Measurements from ENCODE around the gene H2BW2.
"Not testable (repeated sequence)": the region's sequence is repeated elsewhere in the genome, so short reads cannot be mapped to it uniquely, and the experiment has no call there.

H2BW2 gene

GRCh38 chrX:104039689-104040505 lies at the start of gene H2BW2:
Gene H2BW2, plus strand, starts transcription at chrX:104039956. Its CDS starts 39 bp downstream, at chrX:104039995.
- FAIRE-seq = no peak

GRCh38 chrX:103999234-103999633 lies 40.5 kb upstream of the H2BW2 start:
- FAIRE-seq = no peak
- DNase-seq (ENCODE audit: insufficient read length, low spot score) = no peak

More at GRCh38 chrX:104039689-104040505, at the start of gene H2BW2:
- DNase-seq (ENCODE audit: insufficient read length, low spot score) = no peak

GRCh38 chrX:104008831-104009230 lies 30.9 kb upstream of the H2BW2 start:
- DNase-seq (ENCODE audit: insufficient read length, low spot score) (no peak), FAIRE-seq (no peak)

DNA sequence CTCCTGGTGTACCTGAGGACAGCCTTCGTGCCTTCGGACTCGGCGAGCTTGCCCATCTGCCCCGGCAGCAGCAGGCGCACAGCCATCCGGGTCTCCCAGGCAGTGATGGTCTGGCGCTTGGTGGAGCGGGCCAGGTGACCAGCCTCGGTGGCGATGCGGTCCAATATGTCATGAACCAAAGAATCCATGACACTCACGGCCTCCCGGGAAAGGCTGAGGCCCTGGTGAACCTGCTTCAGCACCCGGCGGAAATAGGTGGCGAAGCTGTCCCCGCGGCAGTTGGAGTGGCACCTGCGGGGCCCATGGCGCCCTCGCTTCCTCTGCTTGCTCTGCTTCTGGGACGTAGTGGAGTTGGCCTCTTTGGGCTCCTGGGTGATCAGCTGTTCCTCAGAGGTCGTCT lies 26.6 kb upstream of the H2BW2 start:
- DNase-seq (ENCODE audit: insufficient read length, low spot score) (no peak), FAIRE-seq (no peak)

GRCh38 chrX:104013606-104014005 lies 26.1 kb upstream of the H2BW2 start, which contains the start of gene H2BW1:
Gene H2BW1, minus strand, starts transcription at chrX:104013708. Its CDS starts 132 bp downstream, at chrX:104013576.
- FAIRE-seq (no peak), DNase-seq (ENCODE audit: insufficient read length, low spot score) (no peak)

DNA sequence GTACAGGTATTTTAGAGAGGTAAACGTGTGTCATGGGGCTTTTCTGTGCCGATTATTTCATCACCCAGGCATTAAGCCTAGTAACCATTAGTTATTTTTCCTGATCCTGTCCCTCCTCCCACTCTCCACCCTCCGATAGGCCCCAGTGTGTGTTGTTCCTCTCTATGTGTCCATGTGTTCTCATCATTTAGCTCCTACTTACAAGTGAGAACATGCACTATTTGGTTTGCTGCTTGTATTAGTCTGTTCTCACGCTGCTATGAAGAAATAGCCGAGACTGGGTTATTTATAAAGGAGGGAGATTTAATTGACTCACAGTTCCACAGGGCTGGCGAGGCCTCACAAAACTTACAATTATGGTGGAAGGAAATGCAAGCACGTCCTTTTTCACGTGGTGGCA lies 24.2 kb upstream of the H2BW2 start:
- not testable (repeated sequence) for FAIRE-seq; DNase-seq (ENCODE audit: insufficient read length, low spot score)

- DNase-seq (ENCODE audit: insufficient read length, low spot score) (no peak), FAIRE-seq (no peak)
These were observed 21.6 kb upstream of the H2BW2 start for GRCh38 chrX:104018126-104018525.

DNA sequence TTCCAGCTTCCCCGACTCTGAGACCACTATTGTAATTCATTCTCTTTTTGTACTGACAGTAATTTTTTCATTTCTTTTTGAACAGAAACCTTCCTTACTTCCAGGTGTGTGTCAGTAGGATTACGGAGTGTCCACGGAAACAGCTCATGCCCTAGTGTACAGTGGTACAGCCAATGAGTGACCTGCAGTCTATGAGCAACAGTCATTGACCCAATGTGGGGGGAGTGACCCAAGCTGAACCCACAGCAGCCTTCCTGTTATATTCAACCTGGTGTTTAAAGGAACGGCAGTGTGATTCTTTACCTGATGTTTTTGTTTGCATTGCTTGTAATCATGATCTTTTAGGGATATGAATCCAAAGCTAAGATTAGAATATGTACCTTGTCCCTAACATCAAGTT lies 1.2 kb downstream of the H2BW2 start:
- DNase-seq (ENCODE audit: insufficient read length, low spot score) = no peak
- FAIRE-seq = no peak

- no peak for DNase-seq (ENCODE audit: insufficient read length, low spot score)
- no peak for FAIRE-seq
These were observed 5.9 kb downstream of the H2BW2 start for GRCh38 chrX:104045642-104046041.

GRCh38 chrX:104047171-104047570 lies 7.4 kb downstream of the H2BW2 start:
- no peak for DNase-seq (ENCODE audit: insufficient read length, low spot score)
- no peak for FAIRE-seq

DNA sequence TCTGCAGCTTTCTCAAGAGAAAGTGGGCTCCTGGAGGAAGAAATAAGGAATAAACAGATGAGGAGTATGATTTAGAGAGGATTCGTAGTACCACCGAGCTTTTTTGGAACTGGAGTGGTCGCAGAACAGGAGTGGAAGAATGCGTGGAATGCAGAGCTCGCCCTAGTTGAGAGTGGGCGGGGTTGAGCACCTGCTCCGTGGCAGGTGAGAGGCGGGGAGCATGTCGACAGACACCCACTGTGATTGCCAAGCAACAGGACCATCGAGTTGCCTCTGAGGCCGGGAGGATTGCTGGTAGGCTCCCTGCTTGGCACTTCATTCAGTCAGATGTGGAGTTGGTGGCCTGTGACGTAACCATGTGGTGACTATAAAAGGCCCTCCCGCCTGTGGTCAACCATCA lies 15.2 kb downstream of the H2BW2 start:
- DNase-seq (ENCODE audit: insufficient read length, low spot score); FAIRE-seq: not testable (repeated sequence)

DNA sequence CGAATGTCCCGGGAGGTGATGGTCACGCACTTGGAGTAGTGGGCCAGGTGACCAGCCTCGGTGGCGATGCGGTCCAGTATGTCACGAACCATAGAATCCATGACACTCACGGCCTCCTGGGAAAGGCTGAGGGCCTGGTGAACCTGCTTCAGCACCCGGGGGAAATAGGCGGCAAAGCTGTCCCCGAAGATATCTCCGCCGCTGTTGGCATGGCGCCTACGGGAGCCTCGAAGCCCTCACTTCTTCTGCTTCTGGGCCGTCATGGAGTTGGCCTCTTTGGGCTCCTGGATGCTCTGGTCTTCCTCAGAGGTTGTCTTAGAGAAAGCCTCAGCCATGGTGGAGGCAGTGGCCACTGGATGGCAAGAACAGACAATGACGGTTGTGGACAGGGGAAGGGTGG lies 22.9 kb downstream of the H2BW2 start:
- DNase-seq (ENCODE audit: insufficient read length, low spot score); FAIRE-seq: not testable (repeated sequence)

GRCh38 chrX:104075778-104076445 lies 36.2 kb downstream of the H2BW2 start, which contains the start of gene TMSB15C:
Gene TMSB15C, minus strand, starts transcription at chrX:104076236.
- DNase-seq (ENCODE audit: insufficient read length, low spot score); FAIRE-seq: not testable (repeated sequence)

DNA sequence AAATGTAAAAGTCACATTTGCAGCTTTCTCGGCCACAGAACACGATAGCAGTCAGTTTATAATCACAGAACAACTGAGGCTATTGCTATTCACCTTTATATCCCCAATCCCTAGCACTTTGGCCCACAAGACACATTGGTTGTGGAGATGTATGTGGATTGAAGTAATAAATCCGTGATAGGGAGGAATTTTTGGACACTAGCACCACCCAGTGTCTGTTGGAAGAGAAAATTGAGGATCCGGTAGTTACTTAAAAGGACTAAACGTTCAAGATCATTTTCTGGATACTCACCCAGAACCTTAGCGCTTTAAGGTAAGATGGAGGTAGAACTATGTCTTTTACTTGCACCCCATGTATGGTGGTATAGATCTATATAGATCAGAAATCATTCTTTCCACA lies 38.1 kb downstream of the H2BW2 start:
- not testable (repeated sequence) for DNase-seq (ENCODE audit: insufficient read length, low spot score); FAIRE-seq

- DNase-seq (ENCODE audit: insufficient read length, low spot score) (no peak), FAIRE-seq (no peak)
These were observed 44.3 kb downstream of the H2BW2 start for GRCh38 chrX:104084063-104084462.

DNA sequence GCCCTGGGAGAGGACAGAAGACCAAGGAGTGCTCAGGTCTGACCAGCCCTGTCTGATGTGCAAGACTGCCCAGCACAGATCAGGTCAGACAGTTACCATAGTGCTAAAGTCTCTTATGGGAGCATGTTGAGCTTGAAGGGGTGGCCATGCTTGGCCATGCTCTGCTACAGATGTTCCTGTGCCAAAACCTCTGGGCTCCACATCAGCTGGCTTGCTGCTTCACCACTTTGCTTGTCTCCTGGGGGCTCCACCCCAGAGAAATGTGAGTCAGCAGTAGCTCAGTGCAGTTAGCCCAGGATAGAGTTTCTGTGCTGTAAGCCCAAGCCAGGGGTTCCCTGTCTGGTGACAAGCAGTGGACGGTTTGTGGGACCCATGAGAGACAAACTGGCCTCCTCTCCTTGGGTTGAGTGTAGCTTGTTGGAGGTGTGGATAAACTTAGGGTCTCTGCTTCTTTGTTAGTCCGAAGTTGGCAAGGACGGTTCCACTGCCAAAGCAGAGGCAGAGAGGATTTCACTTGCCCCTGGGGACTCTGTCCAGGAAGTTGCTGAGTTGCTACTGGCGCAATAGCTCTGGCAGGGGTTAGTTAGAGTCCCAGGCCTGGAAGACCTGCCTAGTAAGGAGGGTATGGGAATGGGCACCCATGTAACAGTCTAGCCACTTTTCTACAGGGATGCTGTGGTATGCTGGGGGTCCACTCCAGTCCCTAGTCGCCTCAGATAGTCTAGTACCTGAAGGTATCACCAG lies 45.0 kb downstream of the H2BW2 start:
- FAIRE-seq = no peak
- no peak for DNase-seq (ENCODE audit: insufficient read length, low spot score)

GRCh38 chrX:104085477-104085876 lies 45.7 kb downstream of the H2BW2 start:
- FAIRE-seq (no peak), DNase-seq (ENCODE audit: insufficient read length, low spot score) (no peak)

DNA sequence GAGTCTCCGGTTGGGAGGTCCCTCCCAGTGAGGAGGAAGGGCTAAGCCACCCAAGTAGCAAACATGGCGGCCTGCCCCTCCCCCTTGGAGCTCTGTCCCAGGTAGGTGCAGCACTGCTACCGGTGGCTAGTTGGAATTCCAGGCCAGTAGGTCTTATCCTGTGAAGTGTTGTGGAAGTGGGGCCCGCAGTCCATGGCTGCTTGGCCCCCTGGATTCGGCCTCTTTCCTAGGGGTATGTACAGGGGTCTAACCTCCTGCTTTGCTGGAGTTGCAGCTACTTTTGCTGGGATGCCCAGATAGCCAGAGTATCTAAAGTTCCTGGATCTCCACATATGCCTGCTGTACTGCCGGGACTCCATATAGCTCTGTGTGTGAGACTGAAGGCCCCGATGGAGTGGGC lies 46.2 kb downstream of the H2BW2 start:
- FAIRE-seq (no peak), DNase-seq (ENCODE audit: insufficient read length, low spot score) (no peak)
